WTC11 (cell line): ENCODE measurements around the gene RANGRF.

Source experiments
- ETV6 ChIP-seq: sonication (generic); formaldehyde crosslinking; IDR thresholded peaks from 2 replicates; pipeline ENCODE4 v1.8.1; 2022; ENCODE audit warnings: mild to moderate bottlenecking, missing genetic modification reagents
- MLX ChIP-seq: sonication (generic); formaldehyde crosslinking; IDR thresholded peaks from 2 replicates; pipeline ENCODE4 v1.8.1; 2023; ENCODE audit warnings: mild to moderate bottlenecking, missing genetic modification reagents, moderate library complexity
- MXD4 ChIP-seq: fragments of 250-450 bp; sonication (Bioruptor Pico); IDR thresholded peaks from 2 replicates; pipeline ENCODE4 v1.8.0; 2021; ENCODE audit warnings: mild to moderate bottlenecking, moderate library complexity, borderline replicate concordance

- no peak for TF ChIP-seq MXD4 (CRISPR knock-in tag)
- TF ChIP-seq ETV6 (CRISPR knock-in tag), result no peak
- no peak for TF ChIP-seq MLX (CRISPR knock-in tag)
Measured at GRCh38 chr17:8318010-8318935, 29.8 kb downstream of the RANGRF start.
